Colonic mucosa (tissue), 4 donors: ENCODE measurements around the gene GRID1. TPM values are rescaled to one million over a fixed set of nuclear protein-coding genes. Genes with fewer than 3 reads are reported as not detected.

Experiments
- DNase-seq: peaks from one replicate; pipeline ENCODE4 v3.0.0-alpha.2; 2020
- H3K27ac ChIP-seq: fragments of 200-600 bp; one replicate; pipeline ENCODE4 v1.8.0; 2021
- H3K27me3 ChIP-seq: fragments of 200-600 bp; one replicate; pipeline ENCODE4 v1.8.0; 2021
- H3K36me3 ChIP-seq: fragments of 200-600 bp; one replicate; pipeline ENCODE4 v1.8.0; 2021
- H3K4me1 ChIP-seq: fragments of 200-600 bp; one replicate; pipeline ENCODE4 v1.8.0; 2021; ENCODE audit warnings: mild to moderate bottlenecking
- H3K4me3 ChIP-seq: fragments of 200-600 bp; one replicate; pipeline ENCODE4 v1.8.0; 2021
- H3K9ac ChIP-seq, 2 donors: one replicate each; pipeline ENCODE4 v1.7.0; 2013; ENCODE audit warnings: control low read depth in 2 of 2, low read depth in 2 of 2, low read length in 2 of 2
- H3K9me3 ChIP-seq: fragments of 200-600 bp; one replicate; pipeline ENCODE4 v1.8.0; 2021
- intact Hi-C: fragments of 100-400 bp; cut with DNase I; formaldehyde crosslinking; loops from one replicate; pipeline ENCODE4 v1.14.1; 2022
- total RNA-seq, 2 donors: library from RNA; stranded (reverse); fragmentation: NEBNext Ultra II Directional in 1 of 2; extraction: Animal tissue kit (Norgen Biotek cat#: 25700) in 1 of 2; gene quantifications; one replicate each; pipeline ENCODE4 v1.2.1, GENCODE V29; 2021
- TF ChIP-seq, protein P1 (sequence below): fragments of 200-600 bp; IDR thresholded peaks from one replicate; pipeline ENCODE4 v1.8.0; 2022; ENCODE audit warnings: antibody characterized with exemption, mild to moderate bottlenecking
- donor health status: healthy.
- donor health status: DM: no; HTN: no; CAD: no.
- donor health status: DM: no; HTN: no; CAD: no.

Gene GRID1
- total RNA-seq, 2 donors from 2014 or later: 0.30 to 0.37 TPM

GRCh38 chr10:86046845-86047460, 319.6 kb downstream of the GRID1 start:
- DNase-seq: no peak
- Histone ChIP-seq H3K4me3 (no peak overlapping the region), H3K27me3 (no peaks in the 10 kb centered on the region), H3K36me3 (no peaks in the 10 kb centered on the region), H3K27ac (no peak overlapping the region), H3K9ac (no peak overlapping the region), H3K4me1 (no peaks in the 10 kb centered on the region), H3K9me3 (no peaks in the 10 kb centered on the region)
- TF ChIP-seq, protein P1, sequence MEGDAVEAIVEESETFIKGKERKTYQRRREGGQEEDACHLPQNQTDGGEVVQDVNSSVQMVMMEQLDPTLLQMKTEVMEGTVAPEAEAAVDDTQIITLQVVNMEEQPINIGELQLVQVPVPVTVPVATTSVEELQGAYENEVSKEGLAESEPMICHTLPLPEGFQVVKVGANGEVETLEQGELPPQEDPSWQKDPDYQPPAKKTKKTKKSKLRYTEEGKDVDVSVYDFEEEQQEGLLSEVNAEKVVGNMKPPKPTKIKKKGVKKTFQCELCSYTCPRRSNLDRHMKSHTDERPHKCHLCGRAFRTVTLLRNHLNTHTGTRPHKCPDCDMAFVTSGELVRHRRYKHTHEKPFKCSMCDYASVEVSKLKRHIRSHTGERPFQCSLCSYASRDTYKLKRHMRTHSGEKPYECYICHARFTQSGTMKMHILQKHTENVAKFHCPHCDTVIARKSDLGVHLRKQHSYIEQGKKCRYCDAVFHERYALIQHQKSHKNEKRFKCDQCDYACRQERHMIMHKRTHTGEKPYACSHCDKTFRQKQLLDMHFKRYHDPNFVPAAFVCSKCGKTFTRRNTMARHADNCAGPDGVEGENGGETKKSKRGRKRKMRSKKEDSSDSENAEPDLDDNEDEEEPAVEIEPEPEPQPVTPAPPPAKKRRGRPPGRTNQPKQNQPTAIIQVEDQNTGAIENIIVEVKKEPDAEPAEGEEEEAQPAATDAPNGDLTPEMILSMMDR: no peak
- intact Hi-C loops: no loop called here

GRCh38 chr10:86045896-86046295, 320.7 kb downstream of the GRID1 start:
- intact Hi-C loops: no loop called here

GRCh38 chr10:86044029-86044428, 322.6 kb downstream of the GRID1 start:
- intact Hi-C loops: no loop called here
- no peak overlapping the region for H3K4me3 ChIP-seq
- H3K4me1 ChIP-seq: no peaks in the 10 kb centered on the region
- no peaks in the 10 kb centered on the region for H3K36me3 ChIP-seq
- H3K9me3 ChIP-seq: no peaks in the 10 kb centered on the region
- no peak for DNase-seq
- H3K27me3 ChIP-seq: no peaks in the 10 kb centered on the region
- TF ChIP-seq, protein P1: no peak
- H3K9ac ChIP-seq: no peak overlapping the region
- H3K27ac ChIP-seq: no peak overlapping the region

More at GRCh38 chr10:86045896-86046295, 320.7 kb downstream of the GRID1 start:
- Histone ChIP-seq H3K27ac (no peak overlapping the region), H3K9me3 (no peaks in the 10 kb centered on the region), H3K4me1 (no peaks in the 10 kb centered on the region), H3K9ac (no peak overlapping the region), H3K4me3 (no peak overlapping the region), H3K27me3 (no peaks in the 10 kb centered on the region), H3K36me3 (no peaks in the 10 kb centered on the region)
- TF ChIP-seq, protein P1: no peak
- DNase-seq: no peak

- Histone ChIP-seq H3K9ac (no peak overlapping the region), H3K9me3 (no peaks in the 10 kb centered on the region), H3K4me1 (no peaks in the 10 kb centered on the region), H3K27ac (no peak overlapping the region), H3K27me3 (no peaks in the 10 kb centered on the region), H3K36me3 (no peaks in the 10 kb centered on the region), H3K4me3 (no peak overlapping the region)
- DNase-seq: no peak
- intact Hi-C loops: no loop called here
- TF ChIP-seq, protein P1: no peak
Observed at GRCh38 chr10:86043236-86043635, 323.4 kb downstream of the GRID1 start.

DNA sequence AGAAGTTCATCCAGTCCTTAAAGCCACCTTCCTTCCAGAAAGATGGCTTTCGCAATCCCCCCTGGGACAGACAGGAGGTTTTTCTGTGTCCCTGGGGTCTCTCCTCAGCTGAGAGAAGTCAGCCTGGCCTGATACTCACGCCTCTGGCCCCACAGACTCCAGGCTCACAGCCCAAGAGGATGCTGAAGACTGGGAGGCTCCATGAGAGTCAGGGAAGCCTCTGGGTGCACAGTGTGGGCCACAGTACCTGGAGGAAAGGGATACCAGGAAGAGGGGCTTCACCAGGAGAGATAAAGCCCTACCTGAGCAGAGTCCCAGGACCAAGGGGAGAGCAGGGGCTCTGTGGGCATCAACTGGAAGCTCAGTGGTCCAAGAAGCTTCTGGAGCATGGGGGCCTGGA, 324.4 kb downstream of the GRID1 start:
- Histone ChIP-seq H3K27ac (no peak overlapping the region), H3K4me1 (no peaks in the 10 kb centered on the region), H3K9me3 (no peaks in the 10 kb centered on the region), H3K27me3 (no peaks in the 10 kb centered on the region), H3K9ac (no peak overlapping the region), H3K4me3 (no peak overlapping the region), H3K36me3 (no peaks in the 10 kb centered on the region)
- DNase-seq: no peak
- intact Hi-C loops: no loop called here
- TF ChIP-seq, protein P1: no peak
